LNCAP (cell line): ENCODE results near the gene GPR137.

Experiments used
- TF ChIP-seq, protein P1 (sequence below): fragments of 450-650 bp; IDR thresholded peaks from 2 replicates; pipeline ENCODE4 v1.5.1; 2017; ENCODE audit warnings: mild to moderate bottlenecking

Gene GPR137

DNA sequence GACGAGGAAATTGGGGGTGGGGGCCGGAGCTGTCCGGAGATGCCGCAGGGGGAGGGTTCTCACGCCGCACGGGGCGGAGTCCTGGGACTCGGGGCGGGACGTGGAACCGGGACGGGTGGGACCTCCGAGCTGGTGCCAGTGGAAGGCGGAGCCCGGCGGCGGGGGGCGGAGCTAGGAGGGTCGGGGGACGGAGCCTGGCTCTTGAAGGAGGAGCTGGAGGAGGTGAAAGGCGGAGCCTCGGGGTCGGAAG, 44.5 kb upstream of the GPR137 start:
- TF ChIP-seq, protein P1, sequence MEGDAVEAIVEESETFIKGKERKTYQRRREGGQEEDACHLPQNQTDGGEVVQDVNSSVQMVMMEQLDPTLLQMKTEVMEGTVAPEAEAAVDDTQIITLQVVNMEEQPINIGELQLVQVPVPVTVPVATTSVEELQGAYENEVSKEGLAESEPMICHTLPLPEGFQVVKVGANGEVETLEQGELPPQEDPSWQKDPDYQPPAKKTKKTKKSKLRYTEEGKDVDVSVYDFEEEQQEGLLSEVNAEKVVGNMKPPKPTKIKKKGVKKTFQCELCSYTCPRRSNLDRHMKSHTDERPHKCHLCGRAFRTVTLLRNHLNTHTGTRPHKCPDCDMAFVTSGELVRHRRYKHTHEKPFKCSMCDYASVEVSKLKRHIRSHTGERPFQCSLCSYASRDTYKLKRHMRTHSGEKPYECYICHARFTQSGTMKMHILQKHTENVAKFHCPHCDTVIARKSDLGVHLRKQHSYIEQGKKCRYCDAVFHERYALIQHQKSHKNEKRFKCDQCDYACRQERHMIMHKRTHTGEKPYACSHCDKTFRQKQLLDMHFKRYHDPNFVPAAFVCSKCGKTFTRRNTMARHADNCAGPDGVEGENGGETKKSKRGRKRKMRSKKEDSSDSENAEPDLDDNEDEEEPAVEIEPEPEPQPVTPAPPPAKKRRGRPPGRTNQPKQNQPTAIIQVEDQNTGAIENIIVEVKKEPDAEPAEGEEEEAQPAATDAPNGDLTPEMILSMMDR = no peak

DNA sequence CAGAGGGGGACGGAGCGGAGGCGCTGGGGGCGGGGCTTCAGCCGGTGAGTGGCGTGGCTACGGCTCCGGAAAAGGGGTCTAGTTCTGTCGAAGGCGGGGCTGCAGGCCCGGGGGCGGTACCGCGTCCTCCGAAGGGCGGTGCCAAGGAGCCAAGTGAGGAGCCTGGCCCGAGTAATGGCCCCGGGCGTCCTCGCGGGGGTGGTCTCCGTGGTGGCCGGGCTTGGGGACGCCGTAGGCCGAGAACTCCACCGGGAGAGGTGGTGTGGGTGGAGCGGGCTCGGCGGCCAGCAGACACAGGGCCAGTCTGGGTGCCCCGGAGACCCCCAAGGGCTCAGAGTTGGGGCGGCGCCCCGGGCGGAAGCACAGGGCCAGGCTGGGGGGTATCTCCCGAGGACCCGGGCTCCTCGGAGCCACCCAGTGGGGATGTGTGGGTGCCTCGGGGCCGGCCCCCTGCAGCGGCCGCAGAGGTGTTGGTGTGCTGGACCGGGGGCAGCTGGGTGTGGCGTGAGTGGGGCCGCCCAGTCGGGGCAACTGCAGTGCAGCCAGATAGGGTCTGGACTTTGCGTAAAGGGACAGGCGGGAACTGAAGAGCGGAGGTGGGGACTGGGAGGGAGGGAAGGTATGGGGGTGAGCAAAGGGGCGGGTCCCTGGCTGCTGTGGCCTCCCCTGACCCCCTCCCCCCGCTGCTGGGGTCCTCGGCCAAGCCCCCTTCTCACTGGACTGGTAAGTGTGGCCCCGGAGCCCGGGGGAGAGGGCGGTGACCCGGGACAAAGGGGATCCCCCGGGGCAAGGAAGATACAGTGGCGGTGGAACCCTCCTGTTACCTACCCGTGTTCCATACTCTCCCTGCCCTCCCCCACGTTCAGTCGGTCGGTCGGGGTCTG, 43.9 kb upstream of the GPR137 start:
- TF ChIP-seq, protein P1 = no peak

GRCh38 chr11:64243236-64243854, 42.3 kb upstream of the GPR137 start:
- TF ChIP-seq, protein P1 = no peak

DNA sequence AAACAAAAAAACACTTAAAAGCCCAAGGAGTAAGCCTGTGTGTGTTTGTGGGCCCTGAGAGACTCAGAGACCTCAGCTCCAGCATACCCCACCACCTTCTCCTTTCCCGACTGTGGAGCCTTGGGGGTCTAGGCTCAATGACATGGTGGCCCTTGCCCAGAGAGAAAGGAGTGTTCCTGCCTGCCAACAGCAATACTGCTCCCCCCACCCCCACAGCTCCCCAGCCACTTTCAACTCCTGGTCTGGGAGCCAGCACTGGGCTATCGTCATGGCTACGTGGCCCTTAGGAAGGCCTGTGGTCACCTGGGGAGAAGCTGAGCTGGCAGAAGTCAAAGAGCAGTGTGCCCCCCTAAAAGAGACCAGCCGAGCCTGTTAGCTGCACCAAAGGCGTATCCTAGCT, 41.5 kb upstream of the GPR137 start:
- TF ChIP-seq, protein P1 = no peak

- TF ChIP-seq, protein P1 = no peak
Observed at GRCh38 chr11:64244966-64245365, 40.7 kb upstream of the GPR137 start.

- TF ChIP-seq, protein P1 = no peak
Observed at GRCh38 chr11:64245401-64245796, 40.2 kb upstream of the GPR137 start.

DNA sequence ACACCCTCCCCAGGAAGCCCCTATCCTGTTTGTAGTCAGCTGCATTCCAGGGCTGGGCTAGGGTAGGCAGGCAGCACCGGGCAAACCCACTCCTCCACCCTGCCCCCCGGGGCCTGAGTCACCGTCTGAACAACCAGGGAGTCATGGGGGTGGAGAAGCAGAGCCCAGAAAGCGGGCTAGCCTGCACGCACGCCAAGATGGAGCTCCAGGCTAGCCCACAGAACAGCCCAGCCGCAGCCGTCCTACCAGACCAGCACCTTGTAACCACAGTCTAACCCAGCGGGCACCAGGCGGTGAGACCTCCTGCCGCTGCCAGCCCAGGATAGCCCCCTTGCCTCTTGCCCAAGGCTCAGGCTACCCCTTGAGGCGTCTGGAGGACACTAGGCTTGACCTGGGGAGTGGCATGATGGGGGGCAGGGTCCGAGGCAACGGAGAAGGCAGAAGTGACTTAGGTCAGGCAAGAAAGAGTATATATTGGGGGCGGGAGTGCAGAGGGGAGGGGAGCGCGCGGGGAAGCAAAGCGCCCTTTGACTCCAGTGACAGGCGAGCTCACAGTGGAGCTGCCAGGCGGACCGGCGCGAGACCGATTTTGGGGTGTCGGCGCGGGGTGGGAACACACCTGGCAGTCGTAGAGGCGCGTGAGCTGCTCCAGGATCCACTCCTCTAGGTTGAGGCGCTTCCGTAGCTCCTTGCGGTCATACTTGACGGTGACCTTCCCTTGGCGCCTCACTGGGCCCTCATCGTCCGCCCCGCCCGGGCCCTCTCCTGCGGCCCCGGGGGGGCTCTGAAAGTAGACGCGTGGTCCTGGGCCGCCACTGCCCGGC, 39.6 kb upstream of the GPR137 start:
- TF ChIP-seq, protein P1 = no peak
